GM12864 (cell line): Measurements from ENCODE around the gene ANKRD36.
"Not testable (repeated sequence)": the region's sequence is repeated elsewhere in the genome, so short reads cannot be mapped to it uniquely, and the experiment has no call there.

ENCODE experiments used
- DNase-seq: peaks from one replicate; pipeline ENCODE4 v3.0.0-alpha.2; 2011; ENCODE audit warnings: low read depth
- H3K4me3 ChIP-seq: 2 replicates; pipeline ENCODE4 v1.5.1; 2011; ENCODE audit warnings: mild to moderate bottlenecking, low read depth, low read length, control low read depth
- CTCF ChIP-seq: IDR thresholded peaks from 2 replicates; pipeline ENCODE4 v1.5.1; 2011; ENCODE audit warnings: low read depth, mild to moderate bottlenecking, moderate library complexity, low read length, control low read depth, inconsistent platforms; ENCODE audit errors: missing control alignments

The ANKRD36 gene

GRCh38 chr2:97113050-97113881 is at the start of gene ANKRD36:
ANKRD36 (plus strand) TSS chr2:97113153; CDS start chr2:97113740, 587 bp downstream.
- peak within 1 kb of the TSS; percentile 78 for H3K4me3 ChIP-seq
- TF ChIP-seq CTCF, result peak; percentile 55
- DNase-seq, result peak; percentile 38

- DNase-seq, H3K4me3 ChIP-seq: not testable (repeated sequence)
Measured at GRCh38 chr2:97066030-97066429, 46.9 kb upstream of the ANKRD36 start.

- TF ChIP-seq CTCF, result no peak
- DNase-seq, result no peak
- no peak overlapping the region for H3K4me3 ChIP-seq
Measured at GRCh38 chr2:97067279-97068004, 45.5 kb upstream of the ANKRD36 start.

- no peak for DNase-seq
- TF ChIP-seq CTCF, result no peak
- H3K4me3 ChIP-seq, result no peak overlapping the region
Measured at GRCh38 chr2:97068074-97068473, 44.9 kb upstream of the ANKRD36 start.

- DNase-seq, H3K4me3 ChIP-seq: not testable (repeated sequence)
Measured at GRCh38 chr2:97068722-97069121, 44.2 kb upstream of the ANKRD36 start.

- H3K4me3 ChIP-seq, result not testable (repeated sequence)
Measured at GRCh38 chr2:97070915-97071314, 42.0 kb upstream of the ANKRD36 start.

GRCh38 chr2:97077213-97077612 is 35.7 kb upstream of the ANKRD36 start:
- not testable (repeated sequence) for H3K4me3 ChIP-seq, DNase-seq

More at GRCh38 chr2:97070915-97071314, 42.0 kb upstream of the ANKRD36 start:
- not testable (repeated sequence) for DNase-seq

- not testable (repeated sequence) for H3K4me3 ChIP-seq, DNase-seq
Measured at GRCh38 chr2:97080855-97081254, 32.1 kb upstream of the ANKRD36 start.

GRCh38 chr2:97082206-97082605 is 30.7 kb upstream of the ANKRD36 start:
- H3K4me3 ChIP-seq, DNase-seq: not testable (repeated sequence)

GRCh38 chr2:97083516-97083915 is 29.4 kb upstream of the ANKRD36 start:
- DNase-seq, H3K4me3 ChIP-seq: not testable (repeated sequence)

- H3K4me3 ChIP-seq, DNase-seq: not testable (repeated sequence)
Measured at GRCh38 chr2:97085093-97085492, 27.9 kb upstream of the ANKRD36 start.

- not testable (repeated sequence) for H3K4me3 ChIP-seq, DNase-seq
Measured at GRCh38 chr2:97088706-97089105, 24.2 kb upstream of the ANKRD36 start.

- not testable (repeated sequence) for DNase-seq, H3K4me3 ChIP-seq
Measured at GRCh38 chr2:97092946-97093345, 20.0 kb upstream of the ANKRD36 start.

- H3K4me3 ChIP-seq, result peak overlapping the region; percentile 43
Measured at GRCh38 chr2:97093983-97094771, 18.8 kb upstream of the ANKRD36 start.

More at GRCh38 chr2:97093983-97094771, 18.8 kb upstream of the ANKRD36 start:
- not testable (repeated sequence) for DNase-seq
